HG03575 (cell line): ENCODE measurements around the gene GATAD2B.

Experiments
- ATAC-seq: cut with Tn5 transposase; IDR thresholded peaks from one replicate; pipeline ENCODE4 v1.9.1; 2021; ENCODE audit not compliant: unreplicated experiment, insufficient number of reproducible peaks, low FRiP score; ENCODE audit errors: extremely low read depth

GATAD2B gene

DNA sequence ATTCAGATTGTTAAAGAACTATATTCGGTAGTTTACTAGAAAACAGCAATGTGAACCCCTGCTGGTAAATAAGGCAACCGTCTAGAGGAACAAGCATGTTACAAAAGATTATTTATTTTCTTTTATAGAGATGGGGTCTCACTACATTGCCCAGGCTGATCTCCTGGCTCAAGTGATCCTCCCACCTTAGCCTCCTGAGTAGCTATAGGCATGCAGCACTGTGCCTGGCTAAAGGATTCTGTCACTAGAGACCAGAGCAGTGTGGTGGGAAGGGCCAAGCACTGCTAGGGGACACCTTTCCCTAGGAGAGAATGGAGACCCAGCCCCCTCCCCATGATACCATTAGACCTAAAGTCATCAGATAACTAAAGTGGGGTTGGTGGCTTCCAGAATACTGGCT is 118.7 kb downstream of the GATAD2B start:
- no peak for ATAC-seq

GRCh38 chr1:153803470-153804056 is 119.2 kb downstream of the GATAD2B start:
- ATAC-seq, result no peak

DNA sequence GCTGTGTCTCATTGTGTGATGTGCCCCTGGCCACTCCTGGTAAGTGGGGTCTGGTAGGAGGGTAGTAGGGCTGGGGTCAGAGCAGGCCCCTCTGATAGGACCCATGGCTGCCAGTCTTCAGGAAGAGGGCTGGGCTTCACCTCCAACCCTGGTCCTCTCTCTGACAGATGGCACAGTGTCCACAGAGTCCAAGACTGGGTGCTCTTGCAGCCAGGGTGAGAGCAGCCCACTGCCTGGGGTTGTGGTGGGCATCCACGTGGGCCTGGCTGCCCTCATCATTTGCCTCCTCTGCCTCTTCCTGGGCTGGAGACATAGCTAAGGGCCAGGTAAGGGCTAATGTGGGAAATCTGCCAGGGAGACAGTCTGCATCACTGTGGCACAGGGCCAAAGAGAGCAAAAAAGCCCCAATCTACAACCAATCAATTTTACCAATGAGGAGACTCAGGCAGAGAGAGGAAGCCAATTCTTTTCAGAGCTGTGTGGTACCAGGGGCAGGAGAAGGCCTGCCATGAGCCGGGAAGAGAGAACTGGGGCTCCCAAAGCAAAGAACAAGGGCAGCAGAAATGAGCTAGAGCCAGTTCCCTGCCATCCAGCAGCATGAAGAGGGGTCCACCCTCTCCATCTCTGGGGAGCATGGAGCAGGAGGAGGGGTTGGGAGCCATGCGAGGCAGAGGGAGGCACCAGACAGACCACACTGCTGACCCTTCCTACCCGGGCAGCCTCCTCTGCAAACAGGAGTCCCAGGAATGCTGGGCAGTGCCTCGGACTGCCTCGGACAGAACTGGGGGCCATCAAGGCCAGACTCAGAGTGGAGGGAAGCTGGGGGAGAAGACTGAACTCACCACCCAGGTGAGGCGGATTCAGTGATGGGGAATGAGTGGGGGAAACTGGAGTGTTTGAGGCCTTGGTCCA is 120.7 kb downstream of the GATAD2B start:
- no peak for ATAC-seq

- no peak for ATAC-seq
Observed at GRCh38 chr1:153801028-153801625, 121.6 kb downstream of the GATAD2B start.

GRCh38 chr1:153800516-153800915 is 122.3 kb downstream of the GATAD2B start:
- ATAC-seq, result no peak

- no peak for ATAC-seq
Observed at GRCh38 chr1:153799566-153800465, 123.0 kb downstream of the GATAD2B start.

DNA sequence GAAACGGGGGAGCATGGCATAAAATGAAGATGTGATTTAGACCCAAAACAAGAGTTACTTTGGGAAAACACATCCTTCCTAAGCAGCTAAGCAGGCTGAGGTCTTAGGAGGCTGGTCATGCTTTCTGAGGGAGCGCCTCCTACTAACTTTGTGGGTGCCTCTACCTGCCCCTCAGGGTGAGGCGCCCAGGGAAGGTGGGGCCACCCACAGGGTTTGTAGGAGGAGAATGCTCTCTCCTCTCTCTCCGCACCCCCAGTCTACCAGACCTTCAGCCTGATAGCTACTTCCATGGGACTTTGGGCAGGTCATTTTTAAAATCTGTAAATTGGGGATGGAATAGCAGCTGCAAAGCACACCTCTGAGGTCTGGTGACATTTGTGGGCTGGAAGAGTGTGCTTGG is 123.8 kb downstream of the GATAD2B start:
- no peak for ATAC-seq

GRCh38 chr1:153798468-153798780 is 124.3 kb downstream of the GATAD2B start:
- no peak for ATAC-seq

DNA sequence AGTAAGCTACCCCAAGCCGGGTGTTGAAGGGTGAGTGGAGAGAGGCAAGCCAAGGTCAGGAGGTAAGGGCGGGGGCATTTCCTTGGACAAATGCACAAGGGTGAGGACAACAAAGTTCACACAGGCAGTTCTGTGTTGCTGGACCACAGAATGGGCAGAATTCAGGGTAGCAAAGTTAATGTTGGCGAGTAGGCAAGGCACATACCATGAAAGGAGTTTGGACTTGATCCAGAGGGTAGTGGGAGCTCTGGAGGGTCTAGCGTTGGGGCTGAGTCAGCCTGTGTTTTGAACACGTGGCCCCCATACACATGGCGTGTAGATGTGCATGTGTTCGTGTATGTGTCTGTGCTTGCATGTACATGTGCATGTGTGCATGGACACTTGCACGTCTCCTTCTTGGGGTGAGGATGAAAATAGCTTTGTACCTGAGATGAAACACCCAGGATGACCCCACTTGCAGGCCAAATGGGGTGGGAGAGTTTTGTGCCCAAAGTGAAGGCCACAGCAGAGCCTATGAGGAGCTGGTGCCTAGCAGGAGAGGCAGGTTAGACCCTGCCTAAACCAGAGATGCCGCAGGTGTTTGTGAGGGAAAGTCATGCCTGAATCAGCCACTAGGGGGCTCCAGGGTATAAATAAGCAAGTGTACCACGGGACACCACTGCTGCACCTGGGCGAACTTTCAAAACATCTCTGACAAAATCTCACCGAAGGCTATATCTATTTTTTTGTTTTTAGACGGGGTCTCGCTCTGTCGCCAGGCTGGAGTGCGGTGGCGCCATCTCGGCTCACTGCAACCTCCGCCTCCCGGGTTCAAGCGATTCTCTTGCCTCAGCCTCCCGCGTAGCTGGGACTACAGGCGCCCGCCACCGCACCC is 125.7 kb downstream of the GATAD2B start:
- ATAC-seq, result no peak

DNA sequence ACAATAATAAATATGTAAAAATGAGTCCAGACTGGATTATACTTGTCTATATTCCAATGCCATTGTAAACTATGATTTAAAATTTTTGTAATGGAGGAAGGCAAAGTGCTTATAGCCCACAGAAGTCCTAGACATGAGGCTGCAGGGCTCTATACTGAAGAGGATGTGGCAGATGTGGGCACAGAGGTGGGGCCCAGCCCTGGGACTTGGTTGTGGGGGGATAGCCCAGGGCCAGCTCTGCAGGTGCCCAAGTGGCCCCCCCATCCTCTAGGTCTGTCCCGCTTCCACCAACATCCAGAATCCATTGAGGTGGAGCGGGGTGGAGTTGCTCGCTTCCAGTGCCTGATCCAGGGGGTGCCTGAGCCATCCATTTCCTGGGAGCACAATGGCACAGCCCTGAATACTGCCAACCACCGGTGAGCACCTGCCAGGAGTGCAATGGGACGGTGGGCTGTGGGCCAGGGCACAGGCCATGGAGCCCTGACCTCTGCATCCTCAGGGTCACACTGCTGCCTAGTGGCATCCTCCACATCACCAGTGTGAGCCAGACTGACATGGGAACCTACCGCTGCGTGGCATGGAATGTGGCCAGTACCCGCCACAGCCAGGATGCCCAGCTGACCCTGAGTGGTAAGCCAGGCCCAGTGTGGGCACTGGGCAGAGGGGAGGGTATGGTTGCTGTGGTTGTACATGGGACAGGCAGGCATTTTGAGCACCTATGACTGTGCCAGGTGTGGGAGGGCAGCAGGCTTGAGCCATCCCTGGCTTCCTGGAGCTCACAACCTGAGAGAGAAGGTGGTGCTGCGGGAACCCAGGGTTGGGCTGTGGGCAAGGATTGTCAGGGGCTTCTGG is 126.6 kb downstream of the GATAD2B start:
- ATAC-seq, result no peak

DNA sequence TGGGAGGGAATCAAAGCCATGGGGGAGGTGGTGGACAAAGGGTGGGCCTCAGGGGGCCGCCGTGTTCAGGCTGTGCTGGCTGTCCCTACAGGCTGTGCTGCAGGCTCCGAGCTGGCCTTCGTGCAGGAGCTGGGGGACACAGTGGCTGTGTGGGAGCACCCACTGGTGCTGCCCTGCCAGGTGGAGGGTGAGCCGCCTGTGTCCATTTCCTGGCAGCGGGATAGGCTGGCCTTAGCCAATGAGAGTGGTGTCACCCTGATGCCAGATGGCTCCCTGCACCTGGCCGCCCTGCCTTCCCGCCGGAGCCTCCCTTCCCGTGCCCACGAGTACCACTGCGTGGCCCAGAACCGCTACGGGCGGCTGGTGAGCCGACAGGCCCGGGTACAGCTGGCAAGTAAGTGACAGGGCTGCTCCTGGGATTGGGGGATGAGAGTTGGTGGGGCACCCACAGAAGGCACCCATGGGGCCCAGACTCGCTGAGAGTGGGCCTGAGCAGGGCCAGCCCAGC is 127.4 kb downstream of the GATAD2B start:
- no peak for ATAC-seq

- ATAC-seq, result no peak
Observed at GRCh38 chr1:153794624-153795329, 128.0 kb downstream of the GATAD2B start.

DNA sequence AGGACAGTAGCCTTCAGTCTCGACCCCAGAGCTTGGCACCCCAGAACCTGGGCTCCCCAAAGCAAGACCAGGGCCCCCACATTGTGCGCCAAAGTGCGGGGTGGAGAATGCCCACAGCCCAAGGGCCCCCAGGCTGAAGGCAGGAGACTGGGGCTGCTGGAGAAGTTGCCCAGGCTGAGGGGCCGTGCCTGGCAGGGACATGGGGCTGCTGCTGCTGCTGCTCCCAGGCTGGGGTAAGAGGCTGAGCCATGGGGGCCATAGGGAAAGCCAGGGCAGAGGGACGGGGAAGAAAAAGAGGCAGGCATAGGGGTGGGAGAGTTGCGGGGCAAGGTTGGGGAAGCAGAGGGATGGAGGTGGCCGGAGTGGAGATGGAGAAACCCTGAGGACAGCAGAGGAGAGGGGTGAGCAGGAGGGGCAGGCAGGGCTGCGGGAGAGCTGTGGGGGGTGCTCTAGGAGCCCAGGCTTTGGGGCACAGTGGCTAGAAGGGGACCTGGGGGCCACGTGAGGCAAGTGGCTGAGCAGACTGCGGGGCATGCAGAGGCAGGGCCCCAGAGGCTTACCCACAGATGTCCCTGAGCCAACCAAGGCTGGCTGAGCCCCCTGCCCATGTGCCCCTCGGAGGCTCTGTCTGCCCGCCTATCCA is 128.7 kb downstream of the GATAD2B start:
- ATAC-seq, result no peak

DNA sequence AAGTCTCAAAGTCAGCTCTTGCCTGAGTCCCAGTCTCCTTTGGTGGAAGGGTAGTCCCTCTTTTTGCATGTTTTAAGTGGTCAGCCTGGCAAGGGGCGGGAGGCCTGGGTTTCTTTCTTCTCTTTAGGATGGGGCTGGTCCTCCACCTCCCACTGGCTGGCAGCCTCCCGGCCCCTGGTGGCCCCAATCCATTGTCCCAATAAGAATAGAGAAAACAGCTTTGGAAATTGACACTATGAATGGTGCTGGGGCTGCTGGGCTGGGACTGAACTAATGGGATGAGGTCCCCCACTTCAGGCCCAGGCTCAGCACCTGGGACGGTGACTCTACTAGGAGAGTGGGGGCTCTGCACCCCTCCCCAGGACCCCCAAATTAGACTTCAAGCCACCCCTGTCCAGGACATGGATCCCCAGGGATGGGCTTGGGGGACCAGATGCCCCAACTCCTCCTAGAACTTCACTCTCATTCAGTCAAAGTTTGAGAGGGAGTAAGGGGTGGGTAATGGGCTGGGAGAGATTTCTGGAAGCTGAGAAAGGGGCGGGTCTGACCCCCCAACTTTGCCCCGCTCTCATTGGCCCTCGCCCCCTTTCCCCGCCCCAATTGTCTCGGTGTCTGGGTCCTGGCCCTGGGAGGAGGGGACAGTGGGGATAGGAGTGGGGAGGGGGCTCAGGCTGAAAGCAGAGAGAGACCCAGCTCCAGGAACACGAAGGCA is 129.4 kb downstream of the GATAD2B start:
- ATAC-seq, result no peak

DNA sequence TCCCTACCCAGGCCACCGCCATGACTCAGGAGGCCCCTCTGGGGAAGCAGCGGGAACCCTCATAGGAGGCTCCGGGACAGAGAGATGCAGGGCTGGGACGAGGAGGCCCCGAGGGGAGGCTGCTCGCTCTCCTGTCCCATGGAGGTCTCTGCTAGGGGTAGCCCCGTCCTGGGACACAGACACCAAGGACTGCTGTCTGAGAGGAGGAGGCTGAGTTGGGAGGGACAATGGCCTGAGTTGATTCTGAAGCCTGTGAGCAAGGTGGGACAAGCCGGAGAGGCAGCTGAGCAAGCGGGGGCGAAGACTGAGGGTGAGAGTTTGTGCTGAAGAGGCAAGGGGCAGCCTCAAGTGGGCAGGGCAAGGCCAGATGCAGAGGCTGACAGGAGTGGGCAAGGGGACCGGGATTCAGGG is 130.1 kb downstream of the GATAD2B start:
- no peak for ATAC-seq
